MM.1S (cell line): Measurements from ENCODE around the gene ELP5.

Source experiments
- EZH2 ChIP-seq: fragments of 300-600 bp; sonication (generic); optimal IDR thresholded peaks from 2 replicates; pipeline ENCODE3; 2017; ENCODE audit warnings: low read depth, mild to moderate bottlenecking, antibody characterized with exemption, low read length, mixed read lengths
- EZH2phosphoT487 ChIP-seq: fragments of 300-600 bp; sonication (generic); IDR thresholded peaks from 2 replicates; pipeline ENCODE4 v1.6.1; 2018; ENCODE audit warnings: antibody characterized with exemption, low read length
- TF ChIP-seq, protein P1 (sequence below): fragments of 300-600 bp; sonication (generic); IDR thresholded peaks from 2 replicates; pipeline ENCODE4 v1.5.1; 2016; ENCODE audit warnings: antibody characterized with exemption, low read length, mixed read lengths

DNA sequence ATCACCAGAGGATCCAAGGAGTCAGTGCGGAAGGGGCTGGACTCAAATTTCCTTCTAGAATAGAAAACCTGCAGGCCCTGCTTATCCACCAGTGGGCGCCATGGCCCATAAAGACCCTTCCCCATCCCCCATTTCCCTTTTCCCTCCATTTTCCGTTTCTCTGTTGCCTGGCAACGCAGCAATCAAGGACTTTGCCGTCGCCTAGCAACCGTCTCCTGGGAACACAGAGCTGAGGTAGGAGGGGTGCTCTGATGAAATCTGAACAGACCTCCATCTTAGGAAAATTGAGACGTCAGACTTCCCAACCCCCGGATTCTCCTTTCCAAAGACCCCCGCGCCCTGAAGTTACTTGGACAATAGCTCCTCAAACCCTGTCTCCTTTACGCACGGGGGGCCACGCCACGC lies 38.1 kb upstream of the ELP5 start:
- TF ChIP-seq, protein P1, sequence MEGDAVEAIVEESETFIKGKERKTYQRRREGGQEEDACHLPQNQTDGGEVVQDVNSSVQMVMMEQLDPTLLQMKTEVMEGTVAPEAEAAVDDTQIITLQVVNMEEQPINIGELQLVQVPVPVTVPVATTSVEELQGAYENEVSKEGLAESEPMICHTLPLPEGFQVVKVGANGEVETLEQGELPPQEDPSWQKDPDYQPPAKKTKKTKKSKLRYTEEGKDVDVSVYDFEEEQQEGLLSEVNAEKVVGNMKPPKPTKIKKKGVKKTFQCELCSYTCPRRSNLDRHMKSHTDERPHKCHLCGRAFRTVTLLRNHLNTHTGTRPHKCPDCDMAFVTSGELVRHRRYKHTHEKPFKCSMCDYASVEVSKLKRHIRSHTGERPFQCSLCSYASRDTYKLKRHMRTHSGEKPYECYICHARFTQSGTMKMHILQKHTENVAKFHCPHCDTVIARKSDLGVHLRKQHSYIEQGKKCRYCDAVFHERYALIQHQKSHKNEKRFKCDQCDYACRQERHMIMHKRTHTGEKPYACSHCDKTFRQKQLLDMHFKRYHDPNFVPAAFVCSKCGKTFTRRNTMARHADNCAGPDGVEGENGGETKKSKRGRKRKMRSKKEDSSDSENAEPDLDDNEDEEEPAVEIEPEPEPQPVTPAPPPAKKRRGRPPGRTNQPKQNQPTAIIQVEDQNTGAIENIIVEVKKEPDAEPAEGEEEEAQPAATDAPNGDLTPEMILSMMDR: peak; percentile 66
- TF ChIP-seq EZH2 (no peak), EZH2phosphoT487 (no peak)
